GM20431 (cell line): Measurements from ENCODE around the gene CCDC178.
"Not testable (repeated sequence)": the region's sequence is repeated elsewhere in the genome, so short reads cannot be mapped to it uniquely, and the experiment has no call there.

Source experiments
- in situ Hi-C: fragments of 300-500 bp; cut with MseI, MboI; formaldehyde crosslinking; loops from one replicate; pipeline ENCODE4 v1.15.0; 2020; ENCODE audit warnings: low sequenced_read_pairs; ENCODE audit not compliant: unreplicated experiment

CCDC178 gene

GRCh38 chr18:33369711-33370449, 70.6 kb downstream of the CCDC178 start:
- in situ Hi-C loops, result no loop called here

DNA sequence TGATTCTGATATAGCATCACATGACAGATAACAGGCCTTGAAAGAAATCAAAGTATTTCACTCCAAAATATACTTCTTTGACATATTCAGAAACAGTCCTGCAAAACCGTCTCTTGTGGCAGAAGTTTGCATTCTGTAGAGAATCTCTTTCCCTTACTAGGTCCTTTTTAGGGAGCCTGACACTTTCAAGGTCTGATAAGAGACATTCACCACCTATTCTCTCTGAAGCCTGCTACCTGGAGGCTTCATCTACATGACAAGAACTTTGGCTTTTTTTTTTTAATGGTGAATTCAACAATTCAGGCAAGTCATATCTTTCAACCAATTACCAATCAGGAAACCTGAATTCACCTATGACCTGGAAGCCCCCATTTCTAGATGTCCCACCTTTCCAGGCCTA, 83.8 kb downstream of the CCDC178 start:
- in situ Hi-C loops, result no loop called here

DNA sequence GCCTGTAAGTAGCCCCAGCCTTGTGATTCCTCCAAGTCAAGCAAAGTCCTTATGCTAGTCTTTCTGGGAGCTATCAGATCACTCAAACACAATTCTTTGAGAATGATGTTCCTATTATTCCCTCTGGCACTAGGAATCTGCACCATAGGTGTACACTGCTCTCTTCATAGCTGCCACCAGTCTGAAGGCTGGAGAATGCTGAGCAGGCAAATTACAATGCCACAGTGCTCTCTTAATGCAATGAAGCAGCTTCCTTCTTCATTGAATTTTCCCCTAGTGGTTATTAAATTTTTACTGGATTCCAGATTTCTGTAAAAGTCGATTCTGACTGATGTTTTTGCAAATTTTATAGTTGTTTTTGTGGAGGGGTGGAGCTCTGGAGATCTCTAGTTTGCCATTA, 84.8 kb downstream of the CCDC178 start:
- in situ Hi-C loops, result no loop called here

DNA sequence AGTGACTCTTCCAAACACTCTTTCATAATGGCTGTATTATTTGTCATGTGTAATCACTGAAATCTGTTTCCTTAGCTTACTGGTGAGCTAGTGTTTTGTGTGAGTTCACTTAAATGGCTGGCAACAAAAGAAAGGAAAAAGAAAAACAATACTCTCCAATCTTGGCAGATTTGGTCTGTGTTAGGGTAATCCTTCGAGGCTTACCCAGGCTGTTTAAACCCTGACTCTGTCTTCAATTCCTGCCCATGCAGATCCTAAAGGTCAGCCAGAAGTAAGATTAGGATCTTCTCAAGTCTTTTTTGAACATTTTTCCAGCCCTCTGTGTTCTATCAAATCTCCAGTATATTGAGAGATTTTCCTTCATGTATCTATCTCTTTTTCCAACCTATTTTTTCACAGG, 85.3 kb downstream of the CCDC178 start:
- in situ Hi-C loops, result no loop called here

DNA sequence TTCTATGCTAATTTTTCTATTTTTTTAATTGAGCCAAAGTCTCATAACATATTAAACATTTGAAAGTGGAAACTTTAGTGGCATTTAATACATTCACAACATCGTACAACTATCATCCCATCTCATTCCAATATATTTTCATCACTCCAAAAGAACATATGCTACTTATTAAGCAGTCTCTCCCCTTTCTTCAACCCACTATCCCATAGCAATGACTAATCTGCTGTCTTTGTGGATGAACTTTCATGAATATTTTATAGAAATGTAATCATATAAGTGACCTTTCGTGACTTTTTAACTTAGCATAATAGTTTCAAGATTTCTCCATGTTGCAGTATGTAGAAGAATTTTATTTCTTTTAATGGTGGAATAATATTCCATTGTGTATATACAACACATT, 90.3 kb downstream of the CCDC178 start:
- in situ Hi-C loops, result no loop called here

DNA sequence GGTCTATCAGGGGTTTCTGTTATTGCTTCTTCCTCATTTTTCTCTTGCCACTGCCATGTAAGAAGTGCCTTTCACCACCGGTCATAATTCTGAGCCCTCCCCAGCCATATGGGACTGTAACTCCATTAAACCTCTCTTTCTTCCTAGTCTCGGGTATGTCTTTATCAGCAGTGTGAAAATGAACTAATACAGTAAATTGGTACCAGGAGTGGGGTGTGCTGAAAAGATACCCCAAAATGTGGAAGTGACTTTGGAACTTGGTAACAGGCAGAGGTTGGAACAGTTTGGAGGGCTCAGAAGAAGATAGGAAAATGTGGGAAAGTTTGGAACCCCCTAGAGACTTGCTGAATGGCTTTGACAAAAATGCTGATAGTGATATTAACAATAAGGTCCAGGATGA, 100.8 kb downstream of the CCDC178 start:
- in situ Hi-C loops, result not testable (repeated sequence)

DNA sequence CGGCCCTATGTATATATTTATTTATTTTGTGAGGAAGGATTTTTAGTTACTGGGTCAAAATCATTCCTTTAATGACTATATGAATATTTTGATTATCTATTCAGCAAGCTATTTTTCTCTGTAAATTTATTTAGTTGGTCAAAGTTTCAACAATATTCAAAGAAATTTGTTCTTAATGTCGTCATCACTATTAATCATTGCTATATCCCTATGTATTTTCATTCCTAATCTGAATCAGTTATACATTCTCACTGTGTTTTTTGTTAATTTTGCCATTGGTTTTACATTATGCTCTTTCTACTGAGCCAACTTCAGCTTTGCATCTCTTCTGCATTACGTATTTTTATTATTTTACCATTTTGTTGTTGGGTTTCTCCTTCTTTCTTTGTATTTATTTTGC, 105.7 kb downstream of the CCDC178 start:
- in situ Hi-C loops, result no loop called here

GRCh38 chr18:33330711-33331110, 109.8 kb downstream of the CCDC178 start:
- in situ Hi-C loops, result no loop called here

GRCh38 chr18:33326975-33327374, 113.5 kb downstream of the CCDC178 start:
- in situ Hi-C loops, result no loop called here

GRCh38 chr18:33317640-33318039, 122.9 kb downstream of the CCDC178 start:
- in situ Hi-C loops, result no loop called here

- in situ Hi-C loops, result no loop called here
Measured at GRCh38 chr18:33316146-33316587, 124.4 kb downstream of the CCDC178 start.

- in situ Hi-C loops, result no loop called here
Measured at GRCh38 chr18:33307520-33307919, 133.0 kb downstream of the CCDC178 start.

- in situ Hi-C loops, result no loop called here
Measured at GRCh38 chr18:33304277-33304676, 136.2 kb downstream of the CCDC178 start.

GRCh38 chr18:33291539-33291938, 149.0 kb downstream of the CCDC178 start:
- in situ Hi-C loops, result no loop called here

- in situ Hi-C loops, result no loop called here
Measured at GRCh38 chr18:33288082-33288716, 152.3 kb downstream of the CCDC178 start.

DNA sequence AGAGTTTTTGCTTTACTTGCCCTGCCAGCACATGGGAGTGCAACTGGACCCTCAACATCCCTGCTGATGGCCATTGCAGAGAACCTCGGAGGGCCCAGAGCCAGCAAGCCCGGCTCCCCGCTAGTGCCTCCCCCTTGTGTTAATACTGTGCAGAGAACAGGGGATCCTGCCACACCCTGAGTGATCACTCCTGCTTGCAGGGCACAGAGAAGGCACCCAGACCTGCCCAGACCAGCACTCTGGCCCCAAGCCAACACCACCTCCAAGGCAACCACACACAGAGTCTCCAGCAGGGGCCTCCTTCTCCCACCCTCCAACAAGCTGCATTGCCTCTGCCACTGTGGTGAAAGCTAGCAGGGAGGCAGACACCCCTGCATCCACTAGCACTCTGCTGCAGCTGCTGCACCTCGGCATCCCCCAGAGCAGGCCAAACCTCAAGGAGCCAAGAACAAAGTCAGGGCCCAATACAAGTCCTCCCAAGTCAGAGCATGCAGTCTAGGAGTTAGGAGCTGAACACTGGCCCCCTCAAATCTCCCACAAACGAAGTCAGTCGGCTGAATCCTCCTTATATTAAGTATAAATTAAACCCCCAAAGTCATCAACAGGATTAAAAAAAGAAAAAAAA, 157.7 kb downstream of the CCDC178 start:
- in situ Hi-C loops, result no loop called here

GRCh38 chr18:33282142-33282541, 158.4 kb downstream of the CCDC178 start:
- in situ Hi-C loops, result no loop called here

GRCh38 chr18:33277431-33277830, 163.1 kb downstream of the CCDC178 start:
- in situ Hi-C loops, result no loop called here

GRCh38 chr18:33275843-33276242, 164.7 kb downstream of the CCDC178 start:
- in situ Hi-C loops, result no loop called here

GRCh38 chr18:33270297-33270696, 170.2 kb downstream of the CCDC178 start:
- in situ Hi-C loops, result no loop called here

GRCh38 chr18:33269223-33269622, 171.3 kb downstream of the CCDC178 start:
- in situ Hi-C loops, result no loop called here
